NCI-H2171 (cell line): ENCODE results near the gene MSI2.

Source experiments
- DNase-seq: peaks from one replicate; lab custom pipeline; 2025; lab: John Stamatoyannopoulos, UW

MSI2 gene

DNA sequence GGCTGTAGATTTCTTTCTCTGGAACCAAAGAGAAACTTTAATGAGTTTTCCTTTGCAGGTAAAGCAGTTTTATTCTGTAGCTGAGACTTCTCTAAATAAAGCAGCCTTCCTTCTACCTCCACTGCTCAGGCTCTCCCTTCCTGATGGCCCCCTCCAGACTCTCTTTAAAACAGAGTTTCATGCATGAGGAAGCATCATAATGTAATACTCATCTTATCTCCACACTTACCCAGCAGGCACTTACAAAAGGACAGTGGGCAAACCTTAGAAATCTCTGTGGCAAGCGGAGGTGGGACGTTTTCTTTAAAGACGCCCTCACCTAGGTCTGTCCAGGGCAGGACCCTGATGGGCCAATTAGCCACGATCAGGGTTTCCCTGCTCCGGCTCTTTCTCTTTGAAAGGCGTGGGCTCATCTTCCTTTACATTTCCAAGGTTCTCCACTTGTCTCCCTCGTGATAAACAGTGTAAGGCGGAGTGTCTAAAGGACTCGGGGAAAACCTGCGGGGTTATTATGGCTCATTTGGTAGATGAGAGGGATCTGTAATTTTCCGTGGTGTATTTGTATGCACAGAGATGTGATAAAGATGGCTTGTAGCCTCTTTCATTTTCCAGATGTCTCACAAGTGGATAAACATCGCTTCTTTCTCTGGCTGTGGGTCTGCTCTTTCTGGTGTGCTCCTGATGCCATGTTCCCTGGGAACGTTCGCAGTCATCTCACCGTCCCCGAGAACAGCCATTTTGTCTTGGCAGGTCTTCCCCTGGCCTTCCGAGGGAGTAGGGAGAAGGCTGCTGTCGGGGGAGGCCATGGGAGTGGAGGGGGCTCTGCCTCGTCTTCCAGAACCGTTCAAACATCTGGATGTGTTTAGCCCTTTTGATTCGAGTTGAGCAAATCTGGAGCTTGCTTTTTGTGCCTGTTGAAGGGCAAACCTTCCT is 249.8 kb downstream of the MSI2 start:
- no peak for DNase-seq

DNA sequence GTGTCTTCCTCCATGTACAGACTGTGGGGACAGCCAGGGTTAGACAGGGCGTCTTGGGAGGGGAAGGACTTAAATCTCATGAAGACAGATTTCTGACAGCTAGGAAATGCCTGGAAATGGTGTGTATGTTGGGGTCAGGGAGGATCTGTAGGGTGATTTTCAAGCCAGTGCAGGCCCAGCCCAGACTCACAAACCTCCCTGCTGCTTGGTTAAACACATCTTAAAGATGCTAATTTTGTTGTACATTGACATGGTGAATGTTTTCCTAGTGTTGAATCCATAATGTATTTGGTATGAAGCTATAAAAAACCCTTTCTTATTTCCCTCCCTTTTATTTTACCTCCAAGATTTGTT is 250.4 kb downstream of the MSI2 start:
- no peak for DNase-seq

DNA sequence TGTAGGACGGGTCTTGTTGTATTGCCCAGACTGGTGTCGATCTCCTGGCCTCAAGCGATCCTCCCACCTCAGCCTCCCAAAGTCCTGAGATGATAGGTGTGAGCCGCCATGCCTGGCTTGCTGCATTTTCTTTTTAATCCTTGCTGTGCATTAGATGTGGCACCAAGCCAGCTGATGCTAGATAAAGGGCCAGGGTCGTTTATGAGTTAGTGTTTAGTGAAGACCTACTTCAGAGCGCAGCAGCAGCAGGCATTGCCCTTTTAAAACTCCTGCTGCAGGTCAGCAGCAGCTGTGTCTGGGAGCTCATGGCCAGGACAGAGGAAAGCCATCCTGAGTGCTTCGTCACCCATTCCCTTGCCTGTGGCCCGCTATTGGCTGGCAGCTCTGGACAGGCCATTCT is 251.5 kb downstream of the MSI2 start:
- no peak for DNase-seq

DNA sequence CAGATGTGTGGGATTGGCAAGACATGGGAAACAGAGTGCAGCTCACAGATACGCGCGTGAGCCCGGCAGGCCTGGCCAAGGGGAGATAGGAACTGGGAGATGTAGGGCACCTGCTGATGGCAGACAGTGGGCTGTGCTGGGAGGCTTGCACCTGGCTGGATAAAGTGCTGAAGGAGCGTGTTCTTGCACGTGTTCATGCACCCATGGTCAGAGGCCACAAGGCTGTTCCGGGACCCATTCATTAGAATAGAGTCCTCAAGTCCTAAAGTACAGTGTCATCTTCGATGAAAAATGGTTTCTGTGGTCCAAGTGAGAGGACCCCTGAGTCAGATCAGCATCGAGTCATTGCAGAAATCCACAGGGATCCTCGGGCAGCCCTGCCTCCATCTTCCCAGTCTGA is 252.3 kb downstream of the MSI2 start:
- DNase-seq, result no peak

DNA sequence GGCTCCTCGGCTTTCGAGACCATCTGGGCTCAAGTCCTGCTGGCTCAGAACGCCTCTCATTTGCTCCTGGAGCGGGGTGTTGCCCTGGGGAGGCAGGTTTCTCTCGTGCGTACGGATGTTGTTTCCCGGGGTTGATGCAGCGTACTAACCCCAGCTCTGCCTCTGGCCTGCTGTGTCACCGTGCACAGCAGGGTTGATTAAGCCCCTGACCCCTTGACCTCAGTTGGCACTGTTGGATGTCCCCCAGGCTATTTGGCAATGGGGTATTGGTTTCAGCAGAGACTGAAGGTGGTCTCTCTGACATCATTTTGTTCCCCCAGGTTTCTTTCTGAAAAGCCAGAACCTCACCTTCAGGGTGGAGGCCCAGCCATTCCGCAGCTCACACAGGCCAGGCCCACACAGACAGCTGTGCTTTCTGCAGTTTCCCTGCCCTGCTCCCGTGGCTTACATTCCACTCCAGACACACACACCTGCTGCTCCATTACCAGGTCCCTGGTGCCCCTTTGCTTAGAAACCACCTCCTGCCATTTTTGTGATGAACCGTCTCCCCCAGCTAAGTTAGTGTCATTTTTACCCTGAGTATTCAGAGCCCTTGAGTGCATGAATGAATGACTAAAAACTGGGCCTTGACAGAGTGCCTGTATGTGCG is 255.3 kb downstream of the MSI2 start:
- DNase-seq, result no peak

DNA sequence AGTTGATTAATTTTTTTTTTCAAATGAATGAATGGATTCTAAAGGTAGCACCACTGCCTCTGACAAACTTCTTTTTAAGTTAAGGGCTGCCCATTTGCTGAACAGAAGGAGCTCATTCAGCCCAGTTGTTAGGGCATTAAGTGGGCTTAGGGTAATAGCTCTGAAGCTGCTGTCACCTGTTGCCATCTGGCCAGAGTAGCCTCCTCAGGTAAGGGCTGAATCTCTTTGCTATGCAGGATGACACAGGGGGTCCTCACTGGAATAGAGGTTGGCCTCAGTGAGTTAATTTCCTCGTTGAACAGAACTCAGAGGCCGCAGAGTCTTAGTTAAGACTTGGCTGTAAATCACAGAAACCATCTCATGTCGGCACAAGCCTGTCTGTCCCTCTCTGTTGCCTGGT is 255.9 kb downstream of the MSI2 start:
- no peak for DNase-seq

DNA sequence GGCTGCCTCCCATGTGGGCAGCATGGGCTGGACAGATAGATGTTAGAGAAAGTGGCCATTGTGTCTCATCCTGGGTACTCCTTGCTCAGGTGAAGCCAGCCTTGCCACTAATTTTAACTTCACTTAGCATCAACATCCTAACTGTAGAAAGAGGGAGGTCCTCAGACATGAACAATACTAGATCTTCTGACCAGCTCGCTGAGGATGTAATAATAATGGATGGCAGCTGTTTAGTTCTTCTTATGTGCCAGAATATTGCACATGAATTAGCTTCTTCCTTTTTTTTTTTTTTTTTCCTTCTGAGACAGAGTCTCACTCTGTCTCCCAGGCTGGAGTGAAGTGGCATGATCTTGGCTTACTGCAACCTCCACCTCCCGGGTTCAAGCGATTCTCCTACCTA is 256.4 kb downstream of the MSI2 start:
- DNase-seq, result no peak

DNA sequence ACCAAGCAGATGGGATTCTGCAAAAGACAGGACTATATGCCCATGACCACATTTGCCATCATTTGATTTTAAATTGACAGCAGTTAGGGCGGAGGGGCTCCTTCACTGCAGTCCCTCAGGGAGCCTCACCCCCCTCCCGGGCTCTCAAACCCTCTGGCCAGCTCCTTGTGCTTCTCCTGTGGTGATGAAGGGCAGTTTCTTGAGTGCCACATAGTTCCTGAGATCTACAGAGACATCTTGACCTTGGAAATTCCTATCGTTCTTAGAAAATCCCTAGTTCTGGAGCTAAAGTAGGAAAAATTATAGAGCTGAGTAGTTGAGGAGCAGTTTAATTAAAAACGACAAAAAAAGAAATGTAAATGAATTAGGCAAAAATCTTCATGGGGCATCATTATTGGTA is 257.2 kb downstream of the MSI2 start:
- DNase-seq, result no peak

DNA sequence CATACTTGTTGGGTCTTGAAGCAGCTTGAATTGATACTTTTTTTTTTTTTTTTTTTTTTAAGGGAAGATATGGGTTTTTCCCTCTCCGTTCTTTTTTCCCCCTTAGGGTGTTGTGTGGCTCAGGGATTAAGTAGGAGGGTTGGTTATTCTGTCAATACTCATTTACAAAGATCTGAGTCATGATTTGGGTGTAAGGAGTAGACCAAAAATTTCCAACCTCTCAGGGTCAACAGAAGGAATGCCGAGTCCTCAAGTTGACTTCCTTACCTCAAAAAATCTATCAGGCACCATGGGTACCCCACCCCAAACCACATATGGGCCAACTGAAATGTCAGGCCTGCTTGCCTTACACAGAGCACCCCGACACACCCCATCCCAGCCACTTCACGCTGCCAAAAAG is 258.3 kb downstream of the MSI2 start:
- no peak for DNase-seq

DNA sequence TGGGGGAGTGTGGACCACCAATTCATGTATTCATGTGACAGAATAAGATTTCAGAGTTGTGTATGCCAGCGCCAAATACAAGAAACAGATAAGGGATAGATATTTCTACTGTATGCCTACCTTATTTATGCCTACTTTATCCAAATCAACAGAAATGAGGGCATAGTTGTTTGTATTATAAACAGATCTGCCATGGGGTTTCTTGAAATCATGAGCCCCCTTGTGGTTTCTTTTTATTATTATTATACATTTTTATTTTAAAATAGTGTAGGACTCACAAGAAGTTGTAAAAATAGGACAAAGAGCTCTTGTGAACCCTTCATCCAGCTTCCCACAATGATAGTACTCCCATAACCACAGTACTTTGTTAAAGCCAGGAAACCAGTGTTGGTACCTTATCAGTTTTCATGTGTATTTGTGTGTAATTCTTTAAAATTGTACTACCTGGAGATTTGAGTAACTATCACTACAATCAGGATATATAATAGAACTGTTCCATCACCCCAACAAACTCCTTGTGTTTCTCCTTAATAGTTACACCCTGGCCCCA is 259.4 kb downstream of the MSI2 start:
- no peak for DNase-seq

DNA sequence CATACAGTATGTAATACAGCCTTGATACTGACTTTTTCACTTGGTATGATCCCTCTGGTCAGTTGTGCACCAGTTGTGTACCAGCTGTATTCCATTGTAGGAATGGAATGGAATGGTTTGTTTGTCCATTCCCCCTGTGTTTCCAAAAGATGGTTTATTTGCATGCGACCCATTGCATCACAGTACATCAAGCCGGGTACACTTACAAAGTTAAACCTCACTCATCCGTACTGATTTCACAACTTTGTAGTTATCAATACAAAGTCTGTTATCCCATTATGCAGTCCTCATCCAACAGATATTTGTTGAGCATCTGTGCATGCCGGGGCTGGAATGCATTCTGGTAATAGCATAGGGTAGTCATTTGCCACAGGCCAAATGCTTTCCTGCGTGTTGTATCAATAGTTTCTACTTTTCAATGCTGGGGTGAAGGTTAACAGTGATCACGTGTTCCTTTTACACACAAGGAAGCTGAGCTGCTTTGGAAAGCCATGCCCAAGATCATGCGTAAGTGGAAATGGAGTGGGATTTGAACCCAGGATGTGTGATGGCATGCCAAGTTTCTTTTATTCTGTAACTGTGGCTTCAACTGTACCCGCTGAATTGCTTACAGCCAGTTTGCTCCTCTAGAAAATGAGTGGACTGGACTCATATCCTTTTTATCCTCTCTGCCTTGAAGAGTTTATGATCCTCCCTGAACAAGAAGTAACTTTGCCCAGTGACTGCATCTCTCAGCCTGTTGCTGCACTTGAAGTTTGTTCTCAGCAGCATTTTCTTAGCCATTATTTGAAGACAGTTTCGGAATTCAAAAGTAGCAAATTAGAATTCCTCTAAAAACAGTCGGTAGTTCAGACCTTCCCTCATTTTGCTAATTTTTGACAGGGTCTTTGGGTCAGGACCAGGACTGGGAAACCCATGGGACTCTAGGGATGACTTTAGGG is 260.2 kb downstream of the MSI2 start:
- DNase-seq, result no peak

DNA sequence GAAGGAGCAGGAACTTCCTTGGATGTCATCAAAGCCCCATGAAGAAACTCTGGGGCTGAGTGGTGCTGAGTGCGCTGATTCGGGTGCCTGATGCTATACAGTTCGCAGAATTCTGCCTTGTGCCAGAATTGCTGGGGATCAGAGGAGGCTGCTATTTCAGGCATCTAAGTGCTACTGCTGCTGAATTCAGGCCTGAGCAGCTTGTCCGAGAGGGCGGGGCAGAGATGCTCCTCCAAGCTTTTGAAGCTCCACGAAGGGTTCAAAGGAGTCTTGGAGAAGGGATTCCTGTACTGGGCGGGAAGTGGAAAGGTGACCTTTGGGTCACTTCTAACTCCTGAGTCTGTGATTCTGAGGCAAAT is 260.9 kb downstream of the MSI2 start:
- no peak for DNase-seq

DNA sequence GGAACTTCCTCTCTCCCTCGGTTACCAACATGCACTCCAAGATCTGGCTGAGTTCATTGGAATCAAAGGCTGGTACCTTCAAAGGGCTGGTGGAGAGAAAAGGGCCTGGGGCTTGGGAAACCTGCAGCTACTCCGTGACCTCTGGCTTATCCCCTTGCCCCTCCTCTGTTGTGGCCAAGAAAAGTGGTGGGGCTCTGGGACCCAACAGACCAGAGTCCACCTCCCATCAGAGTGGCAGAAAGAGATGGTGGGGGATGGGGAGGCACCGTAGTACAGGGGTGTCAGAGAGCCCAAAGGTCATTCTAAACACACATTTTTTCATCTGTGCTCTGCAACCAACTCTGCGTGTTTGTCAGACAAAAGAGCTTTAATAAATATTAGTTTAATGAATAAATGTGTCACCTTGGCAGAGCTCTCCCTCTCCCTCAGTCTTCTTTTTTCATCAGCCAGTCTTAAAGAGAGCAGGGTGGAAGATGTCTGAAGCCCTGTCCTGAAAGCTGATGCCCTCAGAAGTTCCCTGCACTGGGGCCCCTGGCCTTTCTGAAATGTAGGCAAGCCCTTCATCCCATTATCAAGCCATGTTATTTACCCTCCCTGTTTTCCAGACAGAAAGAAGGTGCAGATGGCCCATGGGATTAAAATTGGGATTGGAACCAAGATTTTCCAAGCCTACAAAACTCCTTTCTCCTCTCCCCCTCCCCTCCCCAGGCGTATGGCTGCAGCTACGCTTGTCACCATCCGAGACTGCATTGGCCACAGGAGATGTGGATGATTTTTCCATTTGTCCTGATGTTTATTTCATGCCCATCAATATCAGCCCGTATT is 261.5 kb downstream of the MSI2 start:
- peak; percentile 64 for DNase-seq

DNA sequence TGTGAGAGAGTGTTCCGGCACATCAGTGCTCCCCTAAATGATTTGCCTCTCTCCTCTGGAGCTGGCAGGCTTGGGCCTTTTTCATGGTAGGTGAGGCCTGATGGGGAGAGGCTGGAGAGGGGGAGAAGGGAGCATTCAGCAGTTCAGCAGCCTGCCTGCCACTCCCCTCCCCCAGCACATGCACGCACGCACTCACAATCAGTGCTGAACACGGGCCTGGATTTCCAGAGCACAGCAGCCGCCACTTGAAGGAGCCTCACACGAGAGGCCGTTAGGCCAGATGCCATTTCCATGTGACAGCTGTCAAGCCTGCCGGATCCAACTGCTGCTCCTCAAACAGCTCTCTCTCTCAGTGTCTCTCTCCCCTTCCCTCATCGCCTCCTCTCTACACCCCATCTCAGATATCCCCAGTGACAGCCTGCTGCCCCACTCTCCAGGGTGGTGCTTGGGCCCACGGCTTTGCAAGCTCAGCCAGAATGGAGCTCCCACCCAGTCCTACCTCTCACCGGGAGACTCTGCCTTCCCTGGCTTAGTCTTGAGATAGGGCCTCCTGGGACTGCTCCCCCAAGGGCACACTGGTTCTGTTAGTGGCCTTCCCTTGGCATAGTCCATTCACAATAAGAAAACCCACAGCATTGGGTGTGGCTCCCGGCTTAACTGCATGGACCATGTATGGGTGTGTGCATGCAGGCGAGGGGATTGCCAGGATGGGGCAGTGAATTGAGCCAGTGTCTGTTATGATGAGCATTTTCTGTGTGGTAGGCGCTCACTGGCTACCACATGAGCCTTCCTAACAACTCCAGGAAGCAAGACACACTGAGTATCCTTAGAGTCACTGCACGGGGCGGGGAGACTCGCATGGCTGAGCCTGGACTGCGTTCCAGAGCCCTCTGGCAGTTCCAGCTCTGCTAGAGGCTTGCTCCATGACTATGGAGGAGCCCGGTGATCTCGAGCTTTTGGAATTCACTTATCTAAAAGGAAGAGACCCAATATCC is 262.6 kb downstream of the MSI2 start:
- peak; percentile 98 for DNase-seq

DNA sequence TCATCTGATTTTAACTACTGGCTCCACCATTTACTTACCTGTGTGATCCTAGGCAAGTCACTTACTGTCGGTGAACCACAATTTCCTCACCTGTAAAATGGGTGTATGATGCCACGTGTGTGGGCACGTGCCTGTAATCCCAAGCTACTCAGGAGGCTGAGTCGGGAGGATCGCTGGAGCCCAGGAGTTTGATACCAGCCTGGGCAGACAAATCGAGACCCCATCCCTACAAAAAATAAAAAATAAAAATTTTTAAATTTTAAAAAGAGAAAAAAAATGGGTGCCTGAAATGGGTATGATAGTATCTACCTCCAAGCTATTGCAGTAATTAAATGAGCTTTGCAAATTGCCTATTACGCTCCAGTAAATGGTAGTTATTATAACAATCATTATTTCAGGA is 263.5 kb downstream of the MSI2 start:
- no peak for DNase-seq

DNA sequence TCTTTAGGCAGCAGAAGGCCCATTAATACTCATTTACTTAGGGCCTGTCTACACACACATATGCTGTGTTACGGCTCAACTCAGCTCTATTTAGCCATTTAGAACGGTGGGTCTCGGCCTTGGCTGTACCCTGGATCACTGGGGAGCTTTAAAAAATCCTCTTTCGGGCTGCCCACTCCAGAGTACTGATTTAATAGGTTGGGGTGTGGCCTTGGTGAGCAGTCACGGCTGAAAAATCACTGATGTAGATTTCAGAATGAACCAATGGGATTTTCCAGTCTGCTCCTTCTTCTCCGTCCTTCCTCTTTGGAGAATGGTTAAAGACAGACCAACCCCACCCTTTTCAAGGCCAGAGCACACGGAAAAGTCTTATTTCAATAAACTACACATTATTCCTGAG is 265.3 kb downstream of the MSI2 start:
- DNase-seq, result no peak

DNA sequence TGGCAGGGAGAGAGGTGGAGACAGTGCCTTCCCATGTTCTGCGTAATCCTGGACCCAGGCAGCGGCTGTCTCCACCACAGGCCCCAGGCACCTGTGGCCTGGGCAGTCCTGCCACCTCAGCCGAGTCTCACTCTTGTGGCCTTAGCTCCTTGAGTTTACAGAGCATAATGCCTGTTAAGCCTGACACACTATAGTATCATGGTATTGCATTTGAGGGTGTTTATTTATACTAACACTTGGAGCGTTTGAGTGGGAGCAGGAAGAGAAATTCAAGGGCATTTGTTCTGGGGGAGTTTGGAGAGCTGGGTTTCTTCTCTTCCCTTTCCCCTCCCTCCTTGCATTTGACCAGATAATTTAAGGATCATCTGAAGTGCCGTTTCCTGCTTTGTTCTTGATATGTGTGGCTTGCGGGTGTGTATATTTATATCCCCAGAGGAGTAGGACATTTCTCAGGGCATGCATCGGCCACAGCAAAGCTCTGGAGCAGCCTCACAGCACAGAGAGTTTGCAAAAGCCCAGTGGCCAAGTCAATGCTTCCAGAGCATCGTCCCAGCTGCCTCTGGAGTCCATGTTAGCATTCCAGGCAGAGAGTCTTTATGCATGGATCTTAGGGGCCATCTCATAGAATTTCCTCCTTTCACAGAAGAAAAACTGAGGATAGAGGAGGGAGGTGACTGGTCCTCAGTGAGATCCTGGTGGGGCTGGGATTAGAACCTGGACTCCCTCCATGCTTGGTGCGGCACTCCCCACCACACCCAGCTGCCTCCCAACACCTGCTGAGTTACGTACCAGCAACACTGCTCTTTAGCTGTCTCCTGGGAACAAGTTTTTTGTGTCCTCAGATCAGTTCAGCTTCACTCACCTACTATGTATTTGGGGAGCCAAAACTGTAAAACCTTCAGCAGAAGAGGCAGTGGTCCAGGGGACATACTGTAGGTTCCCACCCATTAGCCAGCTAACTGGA is 266.0 kb downstream of the MSI2 start:
- DNase-seq, result no peak

DNA sequence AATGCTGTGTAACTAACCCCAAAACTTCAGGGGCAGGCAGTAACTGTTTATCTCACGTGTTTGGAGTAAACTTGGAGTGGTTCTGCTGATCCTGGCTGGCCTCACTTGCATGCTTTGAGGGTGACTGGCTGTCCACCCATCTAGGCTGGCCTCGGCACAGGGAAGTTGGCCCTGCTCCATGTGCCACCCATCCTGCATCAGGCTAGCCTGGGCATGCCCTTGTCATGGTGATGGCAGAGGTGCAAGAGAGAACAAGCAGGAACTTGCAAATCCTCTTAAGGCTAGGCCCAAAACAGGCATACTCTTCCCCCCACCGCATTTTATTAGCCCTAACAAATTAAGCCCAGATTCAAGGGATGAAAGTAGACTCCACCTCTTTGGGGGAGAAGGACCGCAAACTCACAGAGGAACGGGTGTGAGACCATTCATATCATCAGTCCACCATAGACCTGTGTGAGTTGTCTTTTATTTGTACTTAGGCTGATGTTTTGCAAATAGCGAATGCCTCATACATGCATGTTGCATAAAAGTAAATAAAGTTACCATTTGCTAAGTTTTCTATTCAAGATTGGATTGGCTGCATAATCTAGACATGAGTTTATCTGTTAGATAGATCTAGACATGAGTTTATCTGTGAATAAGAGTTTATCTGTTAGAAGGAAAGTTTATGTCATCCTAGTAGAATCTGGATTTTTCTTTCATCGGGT is 267.8 kb downstream of the MSI2 start:
- DNase-seq, result no peak
